Fibroblast of skin of back (primary cell): Measurements from ENCODE around the gene CEACAM5.
"Not testable (repeated sequence)": the region's sequence is repeated elsewhere in the genome, so short reads cannot be mapped to it uniquely, and the experiment has no call there.

Experiments used
- DNase-seq: peaks from one replicate; pipeline ENCODE4 v3.0.0-alpha.2; 2013

CEACAM5 gene

DNA sequence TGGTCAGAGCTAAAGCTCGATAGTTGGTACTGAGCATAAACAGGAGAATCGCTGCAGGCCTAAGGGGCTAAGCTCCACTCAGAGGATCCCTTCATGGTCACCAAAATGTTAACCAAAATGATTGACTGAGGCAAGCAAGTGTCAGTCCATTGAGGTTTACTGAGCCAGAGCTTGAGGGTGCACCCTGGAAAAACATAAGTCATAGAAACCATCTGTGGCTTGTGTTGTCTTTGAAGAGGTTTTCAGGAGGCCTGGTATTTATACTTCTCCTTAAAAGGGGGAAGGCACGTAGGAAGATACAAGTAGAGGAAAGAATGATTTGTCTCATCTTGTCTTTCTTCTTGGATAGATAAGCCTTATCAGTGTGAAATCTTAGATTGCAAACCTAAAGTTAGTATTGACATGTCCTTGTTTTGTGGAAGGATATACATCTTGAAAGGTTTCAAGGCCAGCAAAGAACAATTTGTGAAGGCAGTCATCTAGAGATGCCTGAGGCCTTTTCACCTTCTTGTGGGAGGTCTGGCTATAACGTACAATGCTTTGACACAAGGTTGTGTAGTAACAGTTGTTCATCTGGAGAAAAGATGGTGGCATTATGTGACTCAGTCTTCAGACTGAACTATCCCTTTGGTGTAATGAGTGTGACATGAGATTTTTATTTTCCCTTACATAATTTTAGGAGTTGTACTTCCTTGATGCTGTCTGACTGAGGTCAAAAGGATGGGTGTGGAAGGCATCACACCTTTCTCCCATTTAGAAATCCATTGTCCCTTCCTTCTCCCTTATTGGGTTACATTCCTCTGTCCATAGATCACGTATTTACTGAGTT, 32.2 kb downstream of the CEACAM5 start:
- DNase-seq: no peak

DNA sequence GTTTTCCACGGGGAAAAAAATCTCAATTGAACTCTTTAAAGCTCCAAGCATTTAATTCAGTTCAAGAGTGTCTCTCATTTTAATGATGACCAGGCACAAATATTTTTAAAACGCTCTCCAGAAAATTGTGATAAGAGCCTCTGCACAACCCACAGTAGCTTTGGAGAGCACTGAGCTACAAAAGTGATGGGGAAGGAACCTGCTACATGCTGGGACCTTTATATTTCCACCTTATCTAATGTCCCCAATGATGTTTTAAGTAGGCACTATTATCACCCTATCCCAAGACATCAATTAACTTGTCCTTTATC, 32.8 kb downstream of the CEACAM5 start:
- no peak for DNase-seq

DNA sequence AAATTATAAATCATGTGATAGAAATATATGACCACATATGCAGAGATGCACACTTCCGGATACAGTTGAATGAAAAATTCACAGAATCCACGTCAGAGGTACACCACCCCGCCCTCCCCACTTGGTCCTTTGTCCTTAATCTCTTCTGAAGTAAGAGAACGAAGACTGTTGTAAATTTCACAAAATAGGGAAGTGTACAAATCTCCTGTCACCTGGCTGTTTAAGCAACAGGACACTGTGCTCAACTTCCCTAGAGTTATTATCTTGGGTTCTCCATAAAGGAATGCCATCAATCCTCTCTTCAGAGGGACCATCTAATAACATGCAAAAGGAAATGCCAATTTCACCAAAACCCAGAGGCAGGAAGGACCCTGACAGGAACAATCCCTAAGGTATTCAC, 36.4 kb downstream of the CEACAM5 start:
- DNase-seq: no peak

DNA sequence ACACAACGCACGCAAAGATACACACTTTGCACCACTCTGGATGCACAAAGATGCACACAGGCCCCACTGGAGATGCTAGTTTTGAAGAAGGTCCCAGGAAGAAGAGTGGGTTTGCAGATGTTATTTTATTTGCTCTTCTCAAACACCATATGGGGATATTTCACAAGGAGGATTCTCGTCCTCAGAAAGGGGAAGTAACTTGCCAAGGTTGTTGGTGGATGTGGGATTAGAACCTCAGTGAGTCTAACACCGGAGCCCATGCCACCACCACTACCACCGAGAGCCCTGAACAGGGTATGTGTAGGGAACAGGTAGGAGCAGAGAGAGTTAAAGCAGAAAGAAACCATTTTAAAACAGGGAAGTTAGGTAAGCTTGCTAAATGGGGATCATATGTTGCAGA, 37.3 kb downstream of the CEACAM5 start:
- DNase-seq: no peak

DNA sequence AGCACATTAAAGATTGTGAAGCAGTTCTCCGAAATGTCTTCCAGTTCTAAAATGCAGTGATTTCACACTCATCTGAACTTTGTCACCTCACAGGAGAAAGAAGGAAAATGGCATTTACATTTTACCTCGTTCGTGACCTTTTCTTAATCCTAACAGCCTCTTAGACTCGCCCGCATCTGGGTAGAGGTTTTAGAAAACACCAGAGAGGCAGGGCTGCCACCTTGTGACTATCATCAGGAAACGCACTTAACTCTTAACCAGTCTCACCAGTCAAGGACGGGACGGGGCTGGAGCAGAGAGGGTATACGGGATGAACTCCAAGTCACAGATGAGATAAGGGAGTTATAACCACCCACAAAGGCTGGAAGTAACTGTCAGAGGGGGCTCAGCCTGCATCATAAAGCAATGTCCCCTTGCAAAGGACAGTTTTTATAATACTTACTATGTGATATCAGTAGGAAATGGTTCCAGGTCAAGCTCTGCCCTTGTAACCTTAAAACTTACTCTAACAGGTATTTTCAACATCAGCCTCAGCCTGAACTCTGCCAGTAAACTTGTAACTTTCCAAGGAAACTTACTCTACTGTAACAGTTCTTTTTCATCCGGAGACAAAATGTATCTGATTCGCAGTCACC, 38.3 kb downstream of the CEACAM5 start:
- DNase-seq: peak; percentile 27

DNA sequence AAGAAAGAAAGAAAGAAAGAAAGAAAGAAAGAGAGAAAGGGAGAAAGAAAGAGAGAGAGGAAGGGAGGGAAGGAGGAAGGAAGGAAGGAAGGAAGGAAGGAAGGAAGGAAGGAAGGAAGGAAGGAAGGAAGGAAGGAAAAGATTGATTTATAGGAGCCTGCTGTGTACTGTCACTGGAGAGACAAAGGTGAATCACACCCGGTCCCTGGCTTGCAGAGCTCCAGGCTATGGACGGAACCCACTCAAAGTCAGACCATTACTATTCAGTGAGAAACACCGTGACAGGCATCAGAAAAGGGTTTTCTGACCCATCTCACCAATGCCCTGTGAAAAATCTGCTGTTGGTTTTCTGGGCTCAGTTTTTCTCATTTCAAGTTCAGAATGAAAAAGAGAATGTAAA, 39.6 kb downstream of the CEACAM5 start:
- no peak for DNase-seq

DNA sequence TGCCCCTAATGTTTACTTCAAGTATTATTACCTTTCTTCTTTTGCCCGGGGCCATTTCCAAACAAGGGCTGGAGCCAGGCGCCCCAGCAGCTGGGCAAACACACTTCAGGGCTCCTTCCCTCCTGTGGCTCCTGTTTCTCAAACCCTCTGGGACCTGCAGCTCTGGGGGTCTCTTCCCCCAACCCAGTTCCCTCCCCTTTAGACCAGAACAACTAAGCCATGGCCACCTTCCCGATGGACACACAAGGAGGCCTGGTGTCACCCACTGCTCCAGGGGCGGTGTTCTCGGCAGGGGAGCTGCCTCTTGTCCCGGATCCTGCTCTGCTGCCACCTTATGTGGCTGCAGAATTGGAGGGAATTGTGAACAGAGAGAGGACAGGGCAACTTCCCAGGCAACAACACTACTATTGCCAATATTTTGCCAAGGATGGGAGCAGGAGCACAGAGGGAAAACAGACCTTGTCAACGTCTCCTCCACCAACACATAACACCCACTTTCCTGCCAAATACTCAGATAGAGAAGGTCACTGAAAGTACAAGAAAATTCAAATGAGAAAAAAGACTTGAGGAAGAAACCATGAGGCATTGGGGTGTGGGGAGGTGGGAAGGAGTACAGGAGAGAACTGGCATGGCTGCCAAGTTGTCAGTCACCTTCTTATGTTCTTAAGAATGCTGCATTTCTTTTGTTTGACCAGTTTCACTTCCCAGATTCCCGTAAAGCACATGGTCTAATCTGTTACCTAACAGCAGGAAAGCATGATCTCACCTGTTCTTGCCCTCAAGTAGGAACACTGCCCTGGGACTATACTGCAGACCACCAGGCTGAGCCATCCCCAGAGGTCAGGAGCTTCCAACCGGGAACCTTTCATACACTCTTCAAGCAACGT, 42.1 kb downstream of the CEACAM5 start:
- DNase-seq: not testable (repeated sequence)

DNA sequence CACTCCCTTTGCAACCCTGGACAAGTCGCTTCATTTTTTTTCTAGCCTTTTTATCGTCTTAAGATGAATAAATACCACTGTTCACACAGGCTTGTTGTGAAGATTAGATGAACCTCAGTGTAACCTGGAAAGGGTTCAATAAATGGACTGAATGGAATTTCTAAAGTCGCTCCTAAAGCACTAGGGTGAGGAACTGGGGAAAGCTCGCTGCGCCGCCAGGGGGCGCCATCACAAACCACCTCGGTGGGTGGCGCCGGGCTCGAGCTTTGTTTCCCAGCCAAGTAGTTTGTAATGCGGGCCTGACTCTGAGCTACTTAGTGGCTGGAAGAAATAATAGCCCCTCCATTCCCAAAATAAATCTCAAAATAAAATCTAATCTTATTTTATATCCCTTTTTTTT, 44.7 kb downstream of the CEACAM5 start:
- DNase-seq: peak; percentile 3

DNA sequence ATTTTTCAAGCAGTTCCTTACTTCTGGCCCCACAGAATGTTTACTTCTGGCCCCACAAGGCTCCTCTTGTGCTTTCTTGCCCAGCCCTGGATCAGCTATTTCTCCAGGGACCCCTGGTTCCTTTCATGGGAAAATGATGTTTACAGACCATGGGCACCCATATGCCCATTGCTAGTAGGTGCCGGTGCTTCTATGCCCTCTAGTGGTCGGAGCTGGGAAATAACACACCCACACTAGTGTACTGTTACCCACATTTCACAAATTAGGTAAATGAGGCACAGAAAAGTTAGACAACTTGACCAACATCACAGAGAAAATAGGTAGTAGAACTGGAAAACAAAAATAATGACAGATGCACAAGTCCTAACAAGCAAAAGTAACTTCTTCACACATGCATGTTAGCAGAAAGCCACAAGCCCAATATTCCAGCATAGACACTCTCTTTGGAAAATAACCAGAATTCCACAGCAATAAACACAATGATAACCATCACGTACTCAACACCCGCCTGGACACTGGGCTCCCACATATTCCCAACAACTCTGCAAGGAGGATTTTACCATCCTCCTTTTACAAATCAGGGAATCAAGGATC, 45.6 kb downstream of the CEACAM5 start:
- peak; percentile 28 for DNase-seq

DNA sequence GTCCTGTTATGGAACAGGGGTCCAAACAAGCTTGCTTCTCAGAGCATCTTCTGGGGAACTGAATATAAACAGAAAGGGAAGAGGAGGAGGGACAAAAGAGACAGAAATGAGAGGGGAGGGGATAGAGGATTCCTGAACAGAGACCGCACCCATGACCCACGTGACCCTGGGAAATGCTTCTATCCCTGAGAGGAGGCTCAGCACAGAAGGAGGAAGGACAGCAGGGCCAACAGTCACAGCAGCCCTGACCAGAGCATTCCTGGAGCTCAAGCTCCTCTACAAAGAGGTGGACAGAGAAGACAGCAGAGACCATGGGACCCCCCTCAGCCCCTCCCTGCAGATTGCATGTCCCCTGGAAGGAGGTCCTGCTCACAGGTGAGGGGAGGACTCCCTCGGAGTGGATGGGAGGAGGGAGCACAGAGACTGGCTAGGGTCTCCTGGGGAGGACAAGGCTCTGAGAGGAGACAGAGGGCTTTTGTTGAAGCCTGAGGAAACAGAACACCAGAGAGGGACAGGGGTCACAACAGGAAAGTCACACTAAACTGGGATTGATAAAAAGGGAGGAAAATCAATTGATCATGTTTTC, 47.0 kb downstream of the CEACAM5 start, which contains the start of gene CEACAM6:
Gene CEACAM6 (plus strand): TSS at position 203 of the 586 bp plus-strand sequence. CDS start 109 bp downstream, at position 312.
- DNase-seq: no peak

DNA sequence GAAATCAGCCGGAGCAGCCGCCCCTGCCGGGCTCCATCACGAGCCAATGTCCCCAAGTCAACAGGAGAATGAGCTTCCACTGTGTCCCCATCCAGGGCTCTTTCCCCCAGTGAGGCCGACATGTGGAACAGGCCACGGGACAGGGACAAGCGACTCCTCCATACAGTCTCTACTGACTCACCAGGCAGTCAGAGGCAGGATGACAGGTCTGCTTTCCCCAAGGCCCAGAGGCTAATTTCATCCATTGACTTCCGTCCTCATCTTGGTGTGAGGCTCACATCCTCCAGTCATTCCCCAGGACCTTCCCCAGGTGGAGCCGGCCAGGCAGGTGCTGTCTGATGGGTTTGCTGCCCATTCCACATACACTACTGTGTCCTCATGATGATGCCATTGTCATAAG, 50.4 kb downstream of the CEACAM5 start:
- DNase-seq: no peak

DNA sequence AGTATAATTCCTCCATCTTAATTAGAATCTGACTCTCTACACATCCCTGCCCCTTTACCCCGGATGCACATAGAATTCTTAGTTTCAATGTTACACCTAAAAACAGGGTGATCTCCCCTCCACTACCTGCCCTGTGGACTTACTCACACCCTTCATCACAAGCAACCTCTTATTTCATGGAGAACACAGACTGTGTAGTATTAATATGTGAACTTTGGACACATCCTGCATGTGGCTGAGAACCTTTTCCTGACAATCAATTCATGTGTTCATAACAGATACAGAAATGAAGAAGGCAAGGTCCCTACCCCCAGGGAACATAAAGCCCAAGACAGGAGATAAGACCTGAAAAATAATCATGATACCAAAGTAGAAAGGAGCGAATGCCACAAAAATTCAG, 58.7 kb downstream of the CEACAM5 start:
- no peak for DNase-seq

DNA sequence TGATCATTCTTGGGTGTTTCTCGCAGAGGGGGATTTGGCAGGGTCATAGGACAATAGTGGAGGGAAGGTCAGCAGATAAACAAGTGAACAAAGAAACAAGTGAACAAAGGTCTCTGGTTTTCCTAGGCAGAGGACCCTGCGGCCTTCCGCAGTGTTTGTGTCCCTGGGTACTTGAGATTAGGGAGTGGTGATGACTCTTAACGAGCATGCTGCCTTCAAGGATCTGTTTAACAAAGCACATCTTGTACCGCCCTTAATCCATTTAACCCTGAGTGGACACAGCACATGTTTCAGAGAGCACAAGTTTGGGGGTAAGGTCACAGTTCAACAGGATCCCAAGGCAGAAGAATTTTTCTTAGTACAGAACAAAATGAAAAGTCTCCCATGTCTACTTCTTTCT, 59.7 kb downstream of the CEACAM5 start:
- not testable (repeated sequence) for DNase-seq

DNA sequence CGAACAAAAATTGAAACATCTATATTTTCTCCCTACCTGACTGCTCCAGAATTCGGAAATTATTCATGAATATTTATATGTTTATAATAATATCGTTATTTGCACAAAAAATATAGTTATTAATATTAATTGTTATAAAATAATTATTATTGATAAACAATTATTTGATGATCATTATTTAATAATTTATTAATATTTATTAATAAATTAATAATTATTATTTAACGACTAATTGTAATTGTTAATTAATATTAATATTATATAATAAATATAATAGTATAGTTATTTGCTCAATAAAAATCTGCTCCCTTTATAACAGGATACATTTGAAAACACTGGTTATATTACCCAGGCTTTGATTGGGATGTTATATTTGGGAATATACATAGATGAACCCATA, 61.2 kb downstream of the CEACAM5 start:
- no peak for DNase-seq

DNA sequence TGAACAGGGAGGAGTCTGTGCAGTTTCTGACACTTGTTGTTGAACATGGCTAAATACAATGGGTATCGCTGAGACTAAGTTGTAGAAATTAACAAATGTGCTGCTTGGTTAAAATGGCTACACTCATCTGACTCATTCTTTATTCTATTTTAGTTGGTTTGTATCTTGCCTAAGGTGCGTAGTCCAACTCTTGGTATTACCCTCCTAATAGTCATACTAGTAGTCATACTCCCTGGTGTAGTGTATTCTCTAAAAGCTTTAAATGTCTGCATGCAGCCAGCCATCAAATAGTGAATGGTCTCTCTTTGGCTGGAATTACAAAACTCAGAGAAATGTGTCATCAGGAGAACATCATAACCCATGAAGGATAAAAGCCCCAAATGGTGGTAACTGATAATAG, 63.0 kb downstream of the CEACAM5 start:
- no peak for DNase-seq

DNA sequence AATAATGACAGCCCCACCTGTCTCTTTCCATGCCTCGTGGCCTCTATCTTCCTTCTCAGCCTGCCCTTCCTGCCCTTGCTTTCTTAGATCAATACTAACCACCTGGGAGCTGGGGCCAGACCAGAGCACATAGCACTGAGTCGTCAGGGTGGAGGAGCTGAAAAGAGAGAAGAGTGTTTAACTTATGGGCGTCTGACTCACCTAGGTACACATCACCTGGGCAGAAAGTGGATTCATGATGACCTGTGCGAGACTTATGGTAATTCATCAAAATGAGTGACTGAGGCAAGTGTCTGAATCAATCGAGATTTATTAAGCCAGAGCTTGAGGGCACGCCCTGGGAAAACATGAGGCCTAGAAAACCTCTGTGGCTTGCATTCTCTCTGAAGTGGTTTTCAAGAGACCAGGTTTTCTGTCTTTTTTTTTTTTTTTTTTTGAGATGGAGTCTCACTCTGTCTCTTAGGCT, 66.1 kb downstream of the CEACAM5 start:
- DNase-seq: no peak

DNA sequence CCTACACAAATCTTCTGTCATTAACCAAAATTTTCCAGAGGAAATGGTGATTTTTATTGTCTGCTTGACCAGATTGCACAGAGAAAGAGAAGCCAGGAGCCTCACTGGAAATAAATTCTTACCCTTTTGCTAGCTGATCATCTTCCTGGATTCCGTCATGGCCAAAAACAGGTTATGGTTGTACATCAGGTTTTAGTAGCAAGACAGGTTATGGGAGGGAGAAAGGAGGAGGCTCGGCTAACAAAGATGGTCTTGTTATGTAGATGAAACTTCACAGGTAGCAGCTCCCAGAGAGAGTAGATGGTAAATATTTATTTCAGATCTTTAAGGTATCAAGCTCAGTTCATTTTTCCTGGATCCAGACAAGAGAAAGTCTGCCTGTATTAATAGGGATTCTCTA, 68.3 kb downstream of the CEACAM5 start:
- no peak for DNase-seq
